Heart left ventricle (tissue), 13 donors: ENCODE results near the gene NRAP.

Experiments
- POLR2A ChIP-seq, 2 donors: fragments of 450-650 bp; IDR thresholded peaks; one replicate each; pipeline ENCODE4 v1.6.1; 2017; ENCODE audit warnings: antibody characterized with exemption in 2 of 2, mild to moderate bottlenecking in 2 of 2, moderate library complexity in 2 of 2
- TF ChIP-seq, protein P1 (sequence below), 12 donors: fragments of 200-600 bp; sonication (generic) in 4 of 12; IDR thresholded peaks; one replicate each; pipeline versions ENCODE4 v1.5.0 to v1.8.0; 2018 to 2022; ENCODE audit warnings: antibody characterized with exemption in 12 of 12, mild to moderate bottlenecking in 5 of 12
- donor health status: ischemic (EF 13 %, LVEDD 7.1; RV severe dilation, severe dysfunction).
- donor health status: DM: no; HTN: yes; CAD: no.
- donor health status: DM: no; HTN: no; CAD: no.
- donor health status: ischemic (EF 25% LVEDD 6.9; RV normal size, moderate dysfunction).
- donor health status: ischemic (EF 25% LVEDD 5.7; RV mildly dilated, moderate dysfunction).
- donor health status: ischemic (EF 35%, LVEDD 5.7; RV mildly dilated, moderate dysfunction).
- donor health status: nonischemic (EF 11% LVEDD 7.7; RV severe dilation, severe dysfunction).
- donor health status: DM: yes; HTN: yes; CAD: no.
- donor health status: PGD.
- donor health status: ischemic (EF 29% LVEDD 5.4; RV normal size, mild dysfunction).
- donor health status: nonischemic (EF 23%, LVEDD 6.1; RV moderate dilation, normal function).

DNA sequence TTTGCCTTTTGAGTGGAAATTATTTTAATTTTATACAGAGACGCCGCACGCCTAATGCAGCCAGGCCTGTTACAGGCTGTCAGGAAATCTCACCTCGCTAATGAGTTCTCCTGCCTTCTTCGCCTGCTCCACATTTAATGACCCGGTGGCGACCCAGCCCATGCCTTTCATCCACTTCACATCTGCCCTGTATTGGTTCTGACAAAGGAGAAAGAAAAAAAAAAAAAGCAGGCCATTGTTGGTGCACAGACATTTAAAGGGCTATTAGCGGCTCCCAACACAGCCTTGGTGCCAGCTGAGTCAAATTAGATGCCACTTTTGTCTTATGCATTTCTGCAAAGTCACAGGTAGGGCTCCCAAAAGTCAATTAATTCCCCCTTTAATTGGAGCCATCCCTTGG lies 43.3 kb downstream of the NRAP start:
- TF ChIP-seq, protein P1, sequence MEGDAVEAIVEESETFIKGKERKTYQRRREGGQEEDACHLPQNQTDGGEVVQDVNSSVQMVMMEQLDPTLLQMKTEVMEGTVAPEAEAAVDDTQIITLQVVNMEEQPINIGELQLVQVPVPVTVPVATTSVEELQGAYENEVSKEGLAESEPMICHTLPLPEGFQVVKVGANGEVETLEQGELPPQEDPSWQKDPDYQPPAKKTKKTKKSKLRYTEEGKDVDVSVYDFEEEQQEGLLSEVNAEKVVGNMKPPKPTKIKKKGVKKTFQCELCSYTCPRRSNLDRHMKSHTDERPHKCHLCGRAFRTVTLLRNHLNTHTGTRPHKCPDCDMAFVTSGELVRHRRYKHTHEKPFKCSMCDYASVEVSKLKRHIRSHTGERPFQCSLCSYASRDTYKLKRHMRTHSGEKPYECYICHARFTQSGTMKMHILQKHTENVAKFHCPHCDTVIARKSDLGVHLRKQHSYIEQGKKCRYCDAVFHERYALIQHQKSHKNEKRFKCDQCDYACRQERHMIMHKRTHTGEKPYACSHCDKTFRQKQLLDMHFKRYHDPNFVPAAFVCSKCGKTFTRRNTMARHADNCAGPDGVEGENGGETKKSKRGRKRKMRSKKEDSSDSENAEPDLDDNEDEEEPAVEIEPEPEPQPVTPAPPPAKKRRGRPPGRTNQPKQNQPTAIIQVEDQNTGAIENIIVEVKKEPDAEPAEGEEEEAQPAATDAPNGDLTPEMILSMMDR (IDR thresholded peaks at IDR 0.05) = no peak
- TF ChIP-seq POLR2A (IDR thresholded peaks at IDR 0.05) = no peak
